AG04450 (cell line): ENCODE data around the gene GNA14. TPM values are rescaled to one million over a fixed set of nuclear protein-coding genes. Genes with fewer than 3 reads are reported as not detected.

Source experiments
- CTCF ChIA-PET: fragments of 300-600, 350-600 bp; formaldehyde crosslinking; extraction: SDS; loops from one replicate; lab custom pipeline; 2022; ENCODE audit warnings: antibody characterized with exemption, inconsistent platforms; lab: Charles Lee
- POLR2A ChIA-PET: fragments of 350-600 bp; formaldehyde crosslinking; extraction: SDS; loops from one replicate; lab custom pipeline; 2021; ENCODE audit warnings: antibody characterized with exemption, inconsistent platforms; lab: Yijun Ruan, JAX
- DNase-seq: peaks from one replicate; pipeline ENCODE4 v3.0.0-alpha.2; 2011; ENCODE audit warnings: low read depth, low spot score
- H3K27ac ChIP-seq: one replicate; pipeline ENCODE4 v1.5.1; 2012; ENCODE audit warnings: low read depth, low read length, control low read depth
- H3K27me3 ChIP-seq: one replicate; pipeline ENCODE4 v1.6.0; 2012; ENCODE audit warnings: low read length; ENCODE audit not compliant: control insufficient read depth, insufficient read depth
- H3K4me3 ChIP-seq: 2 replicates; pipeline ENCODE4 v1.5.1; 2011; ENCODE audit warnings: mild to moderate bottlenecking, low read depth, low read length, control low read depth
- H3K9me3 ChIP-seq: 2 replicates; pipeline ENCODE4 v1.5.1; 2012; ENCODE audit warnings: low read length; ENCODE audit not compliant: control insufficient read depth, insufficient read depth
- polyA plus RNA-seq: library from polyadenylated mRNA; depleted of rRNA; stranded (reverse); fragments of >200 nt; gene quantifications from 2 replicates; pipeline ENCODE4 v1.2.3, GENCODE V29; 2011
- TF ChIP-seq, protein P1 (sequence below): IDR thresholded peaks from 2 replicates; pipeline ENCODE4 v1.5.1; 2011; ENCODE audit warnings: low read depth, low read length, control low read depth, inconsistent platforms

The GNA14 gene
- polyA plus RNA-seq, 1 experiment, result 0.11 TPM

DNA sequence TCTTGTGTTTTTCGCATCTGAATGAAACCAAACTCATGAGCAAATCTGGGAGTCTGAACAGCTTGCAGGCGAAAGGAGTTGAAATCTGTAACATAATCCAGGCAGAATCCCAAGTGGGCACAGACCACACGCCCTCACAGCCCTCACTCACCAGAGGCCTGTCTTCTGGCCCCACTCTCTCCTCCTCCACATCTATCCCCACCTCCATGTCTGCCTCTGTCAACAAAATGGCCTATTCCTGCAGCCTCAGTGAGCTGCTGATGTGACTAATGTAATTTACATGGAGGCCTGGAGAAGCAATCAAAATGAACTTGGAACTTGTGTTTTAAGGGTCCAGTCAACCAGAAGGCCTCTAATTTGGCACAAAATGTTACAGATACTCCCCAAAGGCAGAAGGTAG, 136.6 kb downstream of the GNA14 start:
- DNase-seq, result no peak
- H3K27me3 ChIP-seq, result no peaks in the 10 kb centered on the region
- ChIA-PET CTCF (no interaction called here), POLR2A (no interaction called here)
- no peaks in the 10 kb centered on the region for H3K9me3 ChIP-seq
- no peak overlapping the region for H3K4me3 ChIP-seq
- H3K27ac ChIP-seq, result no peak overlapping the region
- TF ChIP-seq, protein P1, sequence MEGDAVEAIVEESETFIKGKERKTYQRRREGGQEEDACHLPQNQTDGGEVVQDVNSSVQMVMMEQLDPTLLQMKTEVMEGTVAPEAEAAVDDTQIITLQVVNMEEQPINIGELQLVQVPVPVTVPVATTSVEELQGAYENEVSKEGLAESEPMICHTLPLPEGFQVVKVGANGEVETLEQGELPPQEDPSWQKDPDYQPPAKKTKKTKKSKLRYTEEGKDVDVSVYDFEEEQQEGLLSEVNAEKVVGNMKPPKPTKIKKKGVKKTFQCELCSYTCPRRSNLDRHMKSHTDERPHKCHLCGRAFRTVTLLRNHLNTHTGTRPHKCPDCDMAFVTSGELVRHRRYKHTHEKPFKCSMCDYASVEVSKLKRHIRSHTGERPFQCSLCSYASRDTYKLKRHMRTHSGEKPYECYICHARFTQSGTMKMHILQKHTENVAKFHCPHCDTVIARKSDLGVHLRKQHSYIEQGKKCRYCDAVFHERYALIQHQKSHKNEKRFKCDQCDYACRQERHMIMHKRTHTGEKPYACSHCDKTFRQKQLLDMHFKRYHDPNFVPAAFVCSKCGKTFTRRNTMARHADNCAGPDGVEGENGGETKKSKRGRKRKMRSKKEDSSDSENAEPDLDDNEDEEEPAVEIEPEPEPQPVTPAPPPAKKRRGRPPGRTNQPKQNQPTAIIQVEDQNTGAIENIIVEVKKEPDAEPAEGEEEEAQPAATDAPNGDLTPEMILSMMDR, result no peak

DNA sequence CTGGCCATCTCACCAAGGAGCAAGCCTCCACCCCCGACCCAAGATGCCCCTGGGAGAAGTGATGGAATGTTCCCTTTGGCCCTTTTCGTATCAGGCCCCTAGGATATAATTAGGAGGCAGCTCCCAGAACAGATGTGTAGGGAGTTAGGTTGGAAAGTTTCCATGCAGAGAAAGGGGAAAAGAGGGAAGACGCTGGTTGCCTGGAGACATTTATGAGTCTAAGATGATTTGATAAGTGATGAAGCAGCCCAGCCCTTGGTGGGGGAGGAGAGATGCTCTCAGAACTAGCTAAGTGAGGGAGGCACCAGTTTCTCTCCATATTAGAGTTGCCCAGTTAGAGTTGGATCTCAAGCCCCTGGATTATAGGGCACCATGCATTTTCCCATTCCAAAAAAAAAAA, 137.5 kb downstream of the GNA14 start:
- DNase-seq, result no peak
- Histone ChIP-seq H3K4me3 (no peak overlapping the region), H3K27ac (no peak overlapping the region), H3K27me3 (no peaks in the 10 kb centered on the region), H3K9me3 (no peaks in the 10 kb centered on the region)
- ChIA-PET CTCF (interaction anchor here (0.7 kb wide), 1 partner anchor 55 kb away, joined by 3 read pairs; no protein-coding TSS in a partner anchor), POLR2A (no interaction called here)
- TF ChIP-seq, protein P1, result no peak

DNA sequence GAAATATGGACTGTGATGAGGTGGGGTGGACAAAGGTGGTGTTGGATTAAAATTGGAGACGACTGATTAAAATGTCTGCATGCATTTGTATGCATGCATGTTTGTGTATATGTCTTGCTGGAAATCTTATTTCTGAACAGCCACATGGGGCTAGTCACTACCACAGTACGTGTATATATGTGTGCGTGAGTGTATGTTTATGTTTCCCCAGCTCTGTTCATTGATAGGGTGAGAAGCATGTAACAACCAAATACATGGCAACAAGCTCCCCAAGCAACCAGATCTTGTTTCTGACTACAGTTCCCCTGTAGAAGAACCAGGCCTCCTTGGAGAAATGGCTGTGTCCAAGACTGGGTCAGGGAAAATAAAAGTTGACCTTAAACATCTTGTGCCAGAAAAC, 139.7 kb downstream of the GNA14 start:
- no peak overlapping the region for H3K4me3 ChIP-seq
- TF ChIP-seq, protein P1, result no peak
- CTCF ChIA-PET, result interaction anchor here (0.5 to 2.4 kb wide), 2 partner anchors 10 to 20 kb away, joined by 4 to 8 read pairs; no protein-coding TSS in a partner anchor

DNA sequence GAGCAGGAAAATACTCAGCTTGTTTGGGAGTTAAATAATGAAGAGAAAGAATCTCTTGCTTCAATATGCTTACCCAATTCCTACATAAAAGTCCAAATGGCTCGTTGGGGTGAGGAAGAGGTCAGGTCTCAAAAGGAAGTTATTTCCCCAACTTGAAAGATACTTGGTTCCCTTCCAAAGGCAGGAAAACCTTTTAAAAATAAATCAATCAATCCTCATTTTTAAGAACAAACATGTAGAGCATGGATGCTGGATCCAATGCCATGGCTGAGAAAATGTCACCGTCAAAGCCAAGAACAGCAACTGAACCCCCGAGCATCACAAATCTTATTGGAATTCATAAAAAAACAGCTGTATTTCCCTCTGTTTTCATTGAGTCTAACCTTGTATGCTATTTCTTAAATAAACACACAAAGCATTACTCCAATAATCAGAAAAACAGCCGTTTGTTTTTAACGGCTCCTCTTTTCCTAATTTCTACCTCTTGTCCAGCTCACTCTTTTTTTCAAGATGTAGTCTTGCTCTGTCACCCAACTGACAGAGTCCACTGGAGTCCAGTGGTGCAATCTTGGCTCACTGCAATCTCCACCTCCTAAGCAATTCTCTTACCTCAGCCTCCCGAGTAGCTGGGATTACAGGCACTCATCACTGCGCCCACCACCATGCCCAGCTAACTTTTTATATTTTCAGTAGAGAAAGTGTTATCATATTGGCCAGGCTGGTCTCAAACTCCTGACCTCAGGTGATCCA, 140.7 kb downstream of the GNA14 start:
- no peak overlapping the region for H3K4me3 ChIP-seq
- H3K9me3 ChIP-seq, result no peaks in the 10 kb centered on the region
- H3K27me3 ChIP-seq, result peaks cover 3% of the 10 kb centered on the region
- POLR2A ChIA-PET, result no interaction called here
- CTCF ChIA-PET, result interaction anchor here (1.2 to 2.4 kb wide), 2 partner anchors 19 to 50 kb away, joined by 3 to 8 read pairs; no protein-coding TSS in a partner anchor
- TF ChIP-seq, protein P1, result no peak
- no peak for DNase-seq
- H3K27ac ChIP-seq, result no peak overlapping the region

More for the DNA sequence above, 139.7 kb downstream of the GNA14 start:
- DNase-seq, result no peak
- POLR2A ChIA-PET, result no interaction called here
- no peaks in the 10 kb centered on the region for H3K27me3 ChIP-seq
- H3K27ac ChIP-seq, result no peak overlapping the region
- H3K9me3 ChIP-seq, result no peaks in the 10 kb centered on the region

DNA sequence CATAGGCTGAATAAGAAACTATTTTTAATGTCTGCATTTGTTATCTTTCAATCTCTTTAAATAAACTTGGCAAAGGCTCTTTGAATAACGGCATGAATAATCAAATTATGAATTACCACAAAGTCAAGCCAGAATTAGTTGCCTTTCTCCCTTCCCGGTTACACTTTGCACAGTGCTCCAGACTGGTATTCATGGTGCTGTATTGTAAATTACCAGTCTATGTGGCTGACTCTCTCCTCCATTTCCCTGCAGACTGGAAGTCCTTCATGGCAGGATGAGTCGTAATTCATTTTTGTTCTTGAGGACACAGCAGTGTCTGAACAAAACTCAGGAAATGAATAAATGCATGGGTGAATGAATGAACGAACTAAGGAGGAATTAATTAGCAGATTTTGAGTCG, 142.9 kb downstream of the GNA14 start:
- TF ChIP-seq, protein P1, result no peak
- no peaks in the 10 kb centered on the region for H3K9me3 ChIP-seq
- H3K27me3 ChIP-seq, result peaks cover 3% of the 10 kb centered on the region
- H3K27ac ChIP-seq, result no peak overlapping the region
- H3K4me3 ChIP-seq, result no peak overlapping the region
- no peak for DNase-seq
- ChIA-PET POLR2A (no interaction called here), CTCF (no interaction called here)
